Motor neuron (in vitro differentiated cells): ENCODE data around the gene ZNF334. TPM values are rescaled to one million over a fixed set of nuclear protein-coding genes. Genes with fewer than 3 reads are reported as not detected.

ENCODE experiments used
- ATAC-seq, 8 experiments: fragments of 200-7000 bp; cut with Tn5 transposase; replicated peaks in 6 of 8; 2 replicates each; pipeline ENCODE4 v1.8.0; 2021; ENCODE audit warnings: mild to moderate bottlenecking in 8 of 8, moderate library complexity in 8 of 8
- H3K27ac ChIP-seq, 2 donors: fragments of 250-450 bp; sonication (Bioruptor Pico); 2 replicates each; pipeline ENCODE4 v1.9.0; 2021; ENCODE audit warnings: antibody characterized with exemption in 2 of 2, mild to moderate bottlenecking in 2 of 2, moderate library complexity in 1 of 2
- H3K4me1 ChIP-seq, 2 donors: fragments of 250-450 bp; sonication (Bioruptor Pico); replicated peaks in 1 of 2; 2 replicates each; pipeline ENCODE4 v1.6.1; 2021; ENCODE audit warnings: antibody characterized with exemption in 2 of 2, mild to moderate bottlenecking in 2 of 2, moderate library complexity in 1 of 2
- H3K4me3 ChIP-seq, 5 donors: fragments of 250-450 bp; sonication (Bioruptor Pico); 2 replicates each; pipeline ENCODE4 v1.9.0; 2021; ENCODE audit warnings: antibody characterized with exemption in 5 of 5, mild to moderate bottlenecking in 5 of 5, moderate library complexity in 4 of 5
- WGBS, 10 experiments: fragments of 450-650 bp; shearing (Covaris generic); methylation state at CpG; one replicate each; pipeline ENCODE4 v1.0.0; 2022; 5-methylcytosine and 5-hydroxymethylcytosine counted together
- in situ Hi-C, 9 experiments: fragments of 400-800 bp; cut with MboI; loops; one replicate each; pipeline ENCODE4 v1.15.0; 2021; ENCODE audit warnings: low sequenced_read_pairs in 9 of 9, low pct_unique_long_range_greater_than_20kb in 2 of 9; ENCODE audit not compliant: unreplicated experiment in 9 of 9
- total RNA-seq, 8 experiments: library from RNA; unstranded; fragments of 300-600 nt; gene quantifications; 2 replicates each; pipeline versions ENCODE4 v1.2.3 to v1.2.4, GENCODE V29; 2022

ZNF334 gene
- total RNA-seq, 8 experiments from 2014 or later, result 4.0 to 18.2 (median 11.0) TPM

- in situ Hi-C loops, result loop anchor here in 1 of 9 experiments (25.0 kb wide), 1 partner anchor 135 kb away; the partner anchor contains the start of gene TP53RK
- Histone ChIP-seq H3K4me3 (no peak overlapping the region), H3K27ac (peak overlapping the region; percentile 68 to 91), H3K4me1 (peaks cover 41 to 46% of the 10 kb centered on the region in 2 donors)
- peak in 1 of 8 experiments; percentile 5 for ATAC-seq
- 18 to 100% (median 79%) methylated on average over 1 to 4 of the region's 4 CpGs; no CpG with 5 or more reads in 3 of the 10 experiments for WGBS, 10 experiments
Observed at GRCh38 chr20:46552460-46553420, 39.4 kb upstream of the ZNF334 start.

GRCh38 chr20:46551522-46552381, 38.4 kb upstream of the ZNF334 start:
- in situ Hi-C loops, result loop anchor here in 1 of 9 experiments (25.0 kb wide), 1 partner anchor 136 kb away; the partner anchor contains the start of gene TP53RK
- H3K4me3 ChIP-seq, result no peak overlapping the region
- H3K27ac ChIP-seq, result peak overlapping the region; percentile 68 to 91

GRCh38 chr20:46550461-46550860, 37.1 kb upstream of the ZNF334 start, which contains the start of gene OCSTAMP:
Gene OCSTAMP (minus strand): TSS chr20:46550654. CDS start chr20:46550560, 94 bp downstream.
- in situ Hi-C loops, result loop anchor here in 1 of 9 experiments (25.0 kb wide), 1 partner anchor 137 kb away; the partner anchor contains the start of gene TP53RK
- peak within 1 kb of the TSS; percentile 68 to 91 for H3K27ac ChIP-seq
- WGBS, 10 experiments, result 0 to 97% (median 57%) methylated on average over 1 to 5 of the region's 9 CpGs; no CpG with 5 or more reads in 5 of the 10 experiments

More at GRCh38 chr20:46551522-46552381, 38.4 kb upstream of the ZNF334 start:
- ATAC-seq, result peak in 5 of 8 experiments; percentile 15 to 95 (median 47)
- H3K4me1 ChIP-seq, result peaks cover 36% of the 10 kb centered on the region in 2 donors
- WGBS, 10 experiments, result 0 to 100% (median 72%) methylated on average over 1 to 9 of the region's 12 CpGs

GRCh38 chr20:46549188-46549972, 36.0 kb upstream of the ZNF334 start:
- Histone ChIP-seq H3K27ac (no peak overlapping the region), H3K4me1 (peaks cover 18 to 24% of the 10 kb centered on the region in 2 donors), H3K4me3 (no peak overlapping the region)
- ATAC-seq, result no peak
- 24 to 80% (median 64%) methylated on average over 1 to 3 of the region's 4 CpGs; no CpG with 5 or more reads in 3 of the 10 experiments for WGBS, 10 experiments
- in situ Hi-C loops, result no loop called here

More at GRCh38 chr20:46550461-46550860, 37.1 kb upstream of the ZNF334 start, which contains the start of gene OCSTAMP:
- Histone ChIP-seq H3K4me1 (peaks cover 28 to 32% of the 10 kb centered on the region in 2 donors), H3K4me3 (no peak within 1 kb of the TSS)
- ATAC-seq, result no peak

- WGBS, 10 experiments, result 23 to 100% (median 82%) methylated on average over 1 to 4 of the region's 5 CpGs; no CpG with 5 or more reads in 2 of the 10 experiments
- H3K27ac ChIP-seq, result no peak overlapping the region
- in situ Hi-C loops, result no loop called here
- peaks cover 18 to 19% of the 10 kb centered on the region in 2 donors for H3K4me1 ChIP-seq
- H3K4me3 ChIP-seq, result no peak overlapping the region
- ATAC-seq, result no peak
Observed at GRCh38 chr20:46548688-46549087, 35.3 kb upstream of the ZNF334 start.

GRCh38 chr20:46547995-46548394, 34.6 kb upstream of the ZNF334 start:
- in situ Hi-C loops, result no loop called here
- 58 to 100% (median 91%) methylated on average over 3 to 6 of the region's 6 CpGs; no CpG with 5 or more reads in 3 of the 10 experiments for WGBS, 10 experiments
- peaks cover 16 to 19% of the 10 kb centered on the region in 2 donors for H3K4me1 ChIP-seq
- H3K27ac ChIP-seq, result no peak overlapping the region
- no peak overlapping the region for H3K4me3 ChIP-seq
- ATAC-seq, result no peak

- no peak overlapping the region for H3K4me3 ChIP-seq
- no peak overlapping the region for H3K27ac ChIP-seq
- peaks cover 5 to 9% of the 10 kb centered on the region in 2 donors for H3K4me1 ChIP-seq
- in situ Hi-C loops, result no loop called here
- WGBS, 10 experiments, result 6 to 100% (median 80%) methylated on average over 1 to 6 of the region's 6 CpGs; no CpG with 5 or more reads in 1 of the 10 experiments
- ATAC-seq, result no peak
Observed at GRCh38 chr20:46546936-46547335, 33.6 kb upstream of the ZNF334 start.

GRCh38 chr20:46546298-46546697, 32.9 kb upstream of the ZNF334 start:
- ATAC-seq, result peak in 1 of 8 experiments; percentile 20

GRCh38 chr20:46545827-46546138, 32.4 kb upstream of the ZNF334 start:
- 17 to 100% (median 82%) methylated on average over 1 to 3 of the region's 9 CpGs; no CpG with 5 or more reads in 7 of the 10 experiments for WGBS, 10 experiments
- Histone ChIP-seq H3K27ac (no peak overlapping the region), H3K4me3 (no peak overlapping the region), H3K4me1 (peaks cover 0 to 3% of the 10 kb centered on the region in 2 donors)
- no peak for ATAC-seq
- in situ Hi-C loops, result no loop called here

More at GRCh38 chr20:46546298-46546697, 32.9 kb upstream of the ZNF334 start:
- no peak overlapping the region for H3K27ac ChIP-seq
- H3K4me1 ChIP-seq, result peaks cover 0 to 3% of the 10 kb centered on the region in 2 donors
- in situ Hi-C loops, result no loop called here
- no peak overlapping the region for H3K4me3 ChIP-seq
- WGBS, 10 experiments, result 60 to 100% (median 83%) methylated on average over 1 to 3 of the region's 3 CpGs; no CpG with 5 or more reads in 1 of the 10 experiments

GRCh38 chr20:46545077-46545826, 31.9 kb upstream of the ZNF334 start:
- H3K4me3 ChIP-seq, result no peak overlapping the region
- H3K4me1 ChIP-seq, result peaks cover 0 to 3% of the 10 kb centered on the region in 2 donors
- in situ Hi-C loops, result no loop called here
- no peak overlapping the region for H3K27ac ChIP-seq
- 33 to 94% (median 82%) methylated on average over 1 to 6 of the region's 14 CpGs; no CpG with 5 or more reads in 4 of the 10 experiments for WGBS, 10 experiments
- no peak for ATAC-seq

GRCh38 chr20:46544576-46544975, 31.2 kb upstream of the ZNF334 start:
- no peak for ATAC-seq
- in situ Hi-C loops, result no loop called here
- Histone ChIP-seq H3K27ac (no peak overlapping the region), H3K4me3 (no peak overlapping the region), H3K4me1 (peaks cover 0 to 3% of the 10 kb centered on the region in 2 donors)
- 8 to 93% (median 81%) methylated on average over 2 to 3 of the region's 3 CpGs; no CpG with 5 or more reads in 1 of the 10 experiments for WGBS, 10 experiments
